ENCODE results near the gene SLC6A7. TPM values are rescaled to one million over a fixed set of nuclear protein-coding genes. Genes with fewer than 3 reads are reported as not detected.
A peak's percentile ranks its signal among the peaks of the same experiment; 100 is the strongest.

SLC6A7 gene
- total RNA-seq (ENCODE audit: unreplicated experiment): not detected
- long read RNA-seq: 0 reads

GRCh38 chr5:150189728-150190502 lies at the start of gene SLC6A7:
Gene SLC6A7, plus strand, starts transcription at chr5:150190062. Its CDS starts 266 bp downstream, at chr5:150190328.
- no peak for TF ChIP-seq CTCF (IDR thresholded peaks at IDR 0.05; ENCODE audit: partially characterized antibody, unreplicated experiment)
- Mint-ChIP-seq H3K4me1 (ENCODE audit: low read depth, unreplicated experiment) (peaks cover 3% of the 10 kb centered on the region), H3K36me3 (ENCODE audit: unreplicated experiment) (peaks cover 9% of the 10 kb centered on the region), H3K27ac (ENCODE audit: unreplicated experiment) (no peak within 1 kb of the TSS), H3K4me3 (ENCODE audit: unreplicated experiment) (peak within 1 kb of the TSS; percentile 15), H3K9me3 (ENCODE audit: unreplicated experiment) (peaks cover 4% of the 10 kb centered on the region), H3K27me3 (ENCODE audit: unreplicated experiment) (peaks cover 20% of the 10 kb centered on the region)
- no peak for DNase-seq

DNA sequence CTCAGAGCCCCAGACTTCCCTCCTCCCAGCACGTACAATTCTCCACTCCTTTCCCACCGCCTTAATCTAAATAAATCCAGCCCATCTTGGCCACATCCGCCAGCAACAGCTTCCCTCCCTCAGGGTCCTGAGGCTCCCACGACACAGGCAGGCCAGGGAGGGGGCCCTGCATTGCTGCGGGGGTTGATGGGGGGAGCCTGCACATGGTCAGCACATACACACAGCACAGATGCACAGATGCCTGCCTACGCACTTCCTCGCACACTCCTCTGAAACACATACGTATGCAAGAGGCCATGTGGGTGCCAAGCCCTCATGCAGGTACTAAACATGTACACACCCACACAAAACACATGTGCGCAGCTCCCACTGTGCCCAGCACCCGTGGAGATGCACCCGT lies 49.0 kb upstream of the SLC6A7 start:
- no peak for DNase-seq
- H3K4me1 Mint-ChIP-seq (ENCODE audit: low read depth, unreplicated experiment): peaks cover 29% of the 10 kb centered on the region
- H3K9me3 Mint-ChIP-seq (ENCODE audit: unreplicated experiment): peaks cover 5% of the 10 kb centered on the region
- H3K27me3 Mint-ChIP-seq (ENCODE audit: unreplicated experiment): peaks cover 7% of the 10 kb centered on the region
- H3K4me3 Mint-ChIP-seq (ENCODE audit: unreplicated experiment): no peak overlapping the region
- no peak for TF ChIP-seq CTCF (IDR thresholded peaks at IDR 0.05; ENCODE audit: partially characterized antibody, unreplicated experiment)
- no peaks in the 10 kb centered on the region for H3K36me3 Mint-ChIP-seq (ENCODE audit: unreplicated experiment)
- H3K27ac Mint-ChIP-seq (ENCODE audit: unreplicated experiment): no peak overlapping the region

DNA sequence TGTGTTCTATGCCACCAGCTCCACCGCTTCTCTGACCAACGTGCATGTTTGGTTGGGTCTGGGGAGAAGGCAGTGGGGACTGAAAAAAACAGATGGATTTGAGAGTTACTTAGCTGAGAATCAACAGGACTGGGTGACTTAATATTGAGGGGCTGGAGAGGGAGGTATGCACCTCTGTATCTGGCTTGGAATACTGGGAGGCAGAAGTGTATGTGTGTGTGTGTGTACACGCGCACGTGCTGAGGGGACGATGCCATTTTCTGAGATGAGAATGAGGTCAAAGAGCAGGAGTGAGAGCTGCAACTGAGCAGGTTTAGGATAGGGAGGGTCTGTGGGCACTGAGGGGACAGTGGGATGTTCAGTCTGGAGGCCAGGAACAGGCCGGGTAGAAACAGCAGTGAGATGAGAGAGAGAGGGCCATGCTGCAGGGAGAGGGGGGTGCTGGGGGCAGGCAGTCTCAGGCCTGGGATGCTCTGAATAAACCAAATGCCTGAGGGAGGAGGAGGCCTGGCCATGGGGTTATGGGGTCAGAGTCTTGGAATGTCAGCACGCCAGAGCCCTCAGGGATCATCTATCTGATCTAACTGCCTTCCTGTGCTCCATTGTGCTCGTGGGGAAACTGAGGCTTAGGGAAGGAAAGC lies 48.2 kb upstream of the SLC6A7 start:
- H3K9me3 Mint-ChIP-seq (ENCODE audit: unreplicated experiment): peaks cover 5% of the 10 kb centered on the region
- peaks cover 30% of the 10 kb centered on the region for H3K4me1 Mint-ChIP-seq (ENCODE audit: low read depth, unreplicated experiment)
- H3K4me3 Mint-ChIP-seq (ENCODE audit: unreplicated experiment): no peak overlapping the region
- no peaks in the 10 kb centered on the region for H3K36me3 Mint-ChIP-seq (ENCODE audit: unreplicated experiment)
- no peak for DNase-seq
- no peak overlapping the region for H3K27ac Mint-ChIP-seq (ENCODE audit: unreplicated experiment)
- no peak for TF ChIP-seq CTCF (IDR thresholded peaks at IDR 0.05; ENCODE audit: partially characterized antibody, unreplicated experiment)
- H3K27me3 Mint-ChIP-seq (ENCODE audit: unreplicated experiment): peaks cover 7% of the 10 kb centered on the region

- peaks cover 5% of the 10 kb centered on the region for H3K9me3 Mint-ChIP-seq (ENCODE audit: unreplicated experiment)
- H3K27me3 Mint-ChIP-seq (ENCODE audit: unreplicated experiment): peaks cover 5% of the 10 kb centered on the region
- no peak overlapping the region for H3K27ac Mint-ChIP-seq (ENCODE audit: unreplicated experiment)
- no peak for DNase-seq
- no peak overlapping the region for H3K4me3 Mint-ChIP-seq (ENCODE audit: unreplicated experiment)
- TF ChIP-seq CTCF (IDR thresholded peaks at IDR 0.05; ENCODE audit: partially characterized antibody, unreplicated experiment): no peak
- H3K4me1 Mint-ChIP-seq (ENCODE audit: low read depth, unreplicated experiment): peaks cover 30% of the 10 kb centered on the region
- H3K36me3 Mint-ChIP-seq (ENCODE audit: unreplicated experiment): no peaks in the 10 kb centered on the region
Measured at GRCh38 chr5:150142185-150142958, 47.5 kb upstream of the SLC6A7 start.
